PFSK-1 (cell line): Measurements from ENCODE around the gene SCAMP2.

Source experiments
- FOXP2 ChIP-seq: optimal IDR thresholded peaks from 2 replicates; pipeline ENCODE3; 2011; ENCODE audit warnings: borderline replicate concordance, control low read depth, inconsistent platforms; ENCODE audit not compliant: insufficient read depth; ENCODE audit errors: extremely low read length, extremely low read depth
- POLR2AphosphoS5 ChIP-seq: IDR thresholded peaks from 2 replicates; pipeline ENCODE4 v1.6.1; 2012; ENCODE audit warnings: low read depth, mild to moderate bottlenecking, control low read depth, low read length, moderate library complexity
- REST ChIP-seq, 2 experiments: IDR thresholded peaks; 2 replicates each; pipeline versions ENCODE4 v1.6.1 to v1.8.0; 2011 to 2012; ENCODE audit warnings: low read depth in 2 of 2, low read length in 2 of 2, control low read depth in 1 of 2, inconsistent platforms in 1 of 2, mild to moderate bottlenecking in 1 of 2, moderate library complexity in 1 of 2; ENCODE audit not compliant: insufficient read depth in 1 of 2
- SIN3A ChIP-seq: IDR thresholded peaks from 2 replicates; pipeline ENCODE4 v1.6.1; 2012; ENCODE audit warnings: mild to moderate bottlenecking, low read length, moderate library complexity, borderline replicate concordance; ENCODE audit not compliant: insufficient read depth
- TAF1 ChIP-seq: IDR thresholded peaks from 2 replicates; pipeline ENCODE4 v1.6.1; 2012; ENCODE audit warnings: low read length, control low read depth, borderline replicate concordance; ENCODE audit not compliant: insufficient read depth

DNA sequence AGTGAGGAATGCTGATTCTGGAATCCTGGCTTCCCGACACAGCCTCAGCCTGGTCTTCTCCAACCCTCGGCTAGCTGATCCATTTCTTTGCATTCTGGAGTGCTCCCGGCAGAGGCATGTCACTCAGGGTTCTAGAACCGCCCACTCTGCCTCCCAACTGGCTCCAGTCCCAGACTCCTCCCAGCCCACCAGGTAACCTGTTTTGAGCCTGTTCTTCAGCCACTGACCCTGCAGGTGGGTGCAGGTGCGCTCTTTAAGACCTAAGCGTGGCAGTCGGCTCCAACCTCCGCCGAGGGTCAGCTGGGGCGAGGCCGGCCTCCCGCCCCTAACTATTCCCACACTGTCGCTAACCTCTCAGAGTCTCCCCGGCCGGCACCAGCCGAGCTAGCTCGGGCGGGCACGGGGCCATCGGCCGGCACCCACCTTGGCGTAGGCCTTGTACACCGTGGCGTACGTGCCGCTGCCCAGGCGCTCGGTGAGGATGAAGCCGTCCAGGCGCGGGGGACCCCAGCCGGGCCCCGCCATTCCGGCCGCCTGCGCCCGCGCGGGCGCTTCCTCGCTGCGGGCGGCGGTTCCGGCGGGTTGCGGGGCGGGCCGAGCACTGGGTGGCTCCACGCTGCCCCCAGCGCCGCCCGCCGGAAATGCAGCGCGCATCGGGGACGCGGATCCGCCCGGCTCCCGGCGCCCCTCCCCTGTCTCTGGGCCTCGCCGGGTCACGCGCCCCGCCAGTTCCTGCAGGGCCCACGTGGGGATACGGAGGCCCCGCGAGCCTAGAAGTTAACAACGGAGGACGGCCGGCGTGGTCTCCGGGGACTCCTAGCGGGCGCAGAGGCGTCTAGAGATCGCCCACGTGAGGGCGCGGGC lies 30.4 kb downstream of the SCAMP2 start, which contains the start of gene ULK3:
- TF ChIP-seq SIN3A (peak; percentile 65; the same call in 1 of the 2 replicates), TAF1 (peak; percentile 56; the same call in 1 of the 2 replicates), POLR2AphosphoS5 (peak; percentile 73), REST (IDR thresholded peaks at IDR 0.05; ENCODE audit: insufficient read depth in 1 of 2, low read depth in 2 of 2, low read length in 2 of 2) (0 out of 4 replicates have a peak, but pooled peaks have one; percentile 7 to 35), FOXP2 (peak; percentile 85)
